ENCODE results near the gene GRK3. TPM values are rescaled to one million over a fixed set of nuclear protein-coding genes. Genes with fewer than 3 reads are reported as not detected.

GRK3 gene
- total and polyA plus RNA-seq, 2 donors from 2014 or later = 1.6 to 11.5 TPM

DNA sequence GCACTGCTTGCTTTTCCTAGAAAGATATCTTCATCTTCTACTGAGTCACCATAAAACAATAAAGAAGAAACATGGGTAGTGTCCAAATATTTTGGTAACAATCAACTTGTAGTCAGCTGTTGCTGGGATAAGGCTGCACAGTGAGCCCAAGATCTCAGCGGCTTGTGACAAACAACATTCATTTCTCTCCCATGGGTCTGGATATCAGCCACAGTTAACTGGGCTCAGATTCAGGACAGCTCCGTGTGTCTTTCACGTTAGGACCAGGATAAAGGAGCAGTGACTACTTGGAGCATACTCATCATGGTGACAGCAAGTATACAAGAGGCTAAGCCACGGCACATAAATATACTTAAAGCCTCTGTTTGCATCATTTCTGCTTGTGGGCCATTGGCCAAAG, 27.9 kb upstream of the GRK3 start:
- no peak for DNase-seq
- Histone ChIP-seq H3K9me3 (ENCODE audit: control insufficient read depth in 2 of 3, insufficient read depth in 1 of 3, low read length in 3 of 3) (no peaks in the 10 kb centered on the region), H3K27ac (ENCODE audit: low read depth in 2 of 2, low read length in 2 of 2) (no peak overlapping the region), H3K4me3 (ENCODE audit: low read length in 3 of 3) (no peak overlapping the region), H3K9ac (ENCODE audit: low read length in 3 of 3) (no peak overlapping the region), H3K27me3 (ENCODE audit: control insufficient read depth, insufficient read depth, low read length) (no peaks in the 10 kb centered on the region), H3K36me3 (ENCODE audit: control insufficient read depth in 2 of 3, insufficient read depth in 3 of 3, low read length in 3 of 3) (no peaks in the 10 kb centered on the region), H3K4me1 (ENCODE audit: control insufficient read depth in 2 of 3, insufficient read depth in 2 of 3, low read depth in 1 of 3, low read length in 3 of 3) (peaks cover 0 to 3% (median 0%) of the 10 kb centered on the region in 3 donors)
- no peak for FAIRE-seq
- TF ChIP-seq, protein P1, sequence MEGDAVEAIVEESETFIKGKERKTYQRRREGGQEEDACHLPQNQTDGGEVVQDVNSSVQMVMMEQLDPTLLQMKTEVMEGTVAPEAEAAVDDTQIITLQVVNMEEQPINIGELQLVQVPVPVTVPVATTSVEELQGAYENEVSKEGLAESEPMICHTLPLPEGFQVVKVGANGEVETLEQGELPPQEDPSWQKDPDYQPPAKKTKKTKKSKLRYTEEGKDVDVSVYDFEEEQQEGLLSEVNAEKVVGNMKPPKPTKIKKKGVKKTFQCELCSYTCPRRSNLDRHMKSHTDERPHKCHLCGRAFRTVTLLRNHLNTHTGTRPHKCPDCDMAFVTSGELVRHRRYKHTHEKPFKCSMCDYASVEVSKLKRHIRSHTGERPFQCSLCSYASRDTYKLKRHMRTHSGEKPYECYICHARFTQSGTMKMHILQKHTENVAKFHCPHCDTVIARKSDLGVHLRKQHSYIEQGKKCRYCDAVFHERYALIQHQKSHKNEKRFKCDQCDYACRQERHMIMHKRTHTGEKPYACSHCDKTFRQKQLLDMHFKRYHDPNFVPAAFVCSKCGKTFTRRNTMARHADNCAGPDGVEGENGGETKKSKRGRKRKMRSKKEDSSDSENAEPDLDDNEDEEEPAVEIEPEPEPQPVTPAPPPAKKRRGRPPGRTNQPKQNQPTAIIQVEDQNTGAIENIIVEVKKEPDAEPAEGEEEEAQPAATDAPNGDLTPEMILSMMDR (IDR thresholded peaks at IDR 0.05; ENCODE audit: borderline replicate concordance, extremely low read depth, insufficient read depth) = no peak
- intact Hi-C loops (cut with DNase I) = no loop called here

DNA sequence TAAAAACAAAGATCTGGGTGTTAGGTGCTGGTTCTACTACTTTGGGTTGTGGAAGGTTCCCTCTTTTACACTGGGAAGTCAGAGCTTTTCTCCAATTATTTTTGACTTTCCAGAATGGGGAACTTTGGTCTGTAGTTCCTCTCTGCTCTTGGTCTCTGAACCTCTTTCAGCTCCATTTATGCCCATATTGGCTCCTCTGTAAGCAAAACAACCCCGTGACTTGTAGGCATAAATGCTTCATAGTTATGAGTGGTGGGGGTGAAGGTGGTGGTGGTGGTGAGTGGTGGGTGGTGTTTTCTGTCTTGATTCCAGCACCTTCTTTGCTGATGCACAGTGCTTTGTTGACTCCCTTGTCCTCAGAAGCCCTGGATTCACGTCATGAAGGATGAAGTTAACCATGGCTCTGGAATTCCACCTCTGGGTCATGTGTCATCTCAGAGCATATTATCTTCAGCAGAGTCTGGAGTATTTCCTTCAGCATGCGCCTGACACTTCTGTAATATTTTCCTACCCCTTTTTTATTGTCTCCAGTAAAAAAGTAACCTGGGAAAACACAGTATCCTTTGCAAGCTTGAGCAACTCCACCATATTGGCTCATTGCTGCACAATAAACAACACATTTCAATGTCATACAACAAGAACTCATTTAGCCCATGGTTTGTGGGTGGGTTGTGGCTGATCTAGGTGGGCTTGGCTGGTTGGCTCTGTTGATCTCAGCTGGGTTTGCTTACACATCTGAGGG, 24.1 kb upstream of the GRK3 start:
- Histone ChIP-seq H3K27ac (ENCODE audit: low read depth in 2 of 2, low read length in 2 of 2) (no peak overlapping the region), H3K9me3 (ENCODE audit: control insufficient read depth in 2 of 3, insufficient read depth in 1 of 3, low read length in 3 of 3) (no peaks in the 10 kb centered on the region), H3K36me3 (ENCODE audit: control insufficient read depth in 2 of 3, insufficient read depth in 3 of 3, low read length in 3 of 3) (no peaks in the 10 kb centered on the region), H3K4me1 (ENCODE audit: control insufficient read depth in 2 of 3, insufficient read depth in 2 of 3, low read depth in 1 of 3, low read length in 3 of 3) (peaks cover 0 to 3% (median 0%) of the 10 kb centered on the region in 3 donors), H3K27me3 (ENCODE audit: control insufficient read depth, insufficient read depth, low read length) (no peaks in the 10 kb centered on the region), H3K9ac (ENCODE audit: low read length in 3 of 3) (no peak overlapping the region), H3K4me3 (ENCODE audit: low read length in 3 of 3) (no peak overlapping the region)
- intact Hi-C loops (cut with DNase I) = no loop called here
- no peak for FAIRE-seq
- TF ChIP-seq, protein P1 (IDR thresholded peaks at IDR 0.05; ENCODE audit: borderline replicate concordance, extremely low read depth, insufficient read depth) = no peak
- no peak for DNase-seq

DNA sequence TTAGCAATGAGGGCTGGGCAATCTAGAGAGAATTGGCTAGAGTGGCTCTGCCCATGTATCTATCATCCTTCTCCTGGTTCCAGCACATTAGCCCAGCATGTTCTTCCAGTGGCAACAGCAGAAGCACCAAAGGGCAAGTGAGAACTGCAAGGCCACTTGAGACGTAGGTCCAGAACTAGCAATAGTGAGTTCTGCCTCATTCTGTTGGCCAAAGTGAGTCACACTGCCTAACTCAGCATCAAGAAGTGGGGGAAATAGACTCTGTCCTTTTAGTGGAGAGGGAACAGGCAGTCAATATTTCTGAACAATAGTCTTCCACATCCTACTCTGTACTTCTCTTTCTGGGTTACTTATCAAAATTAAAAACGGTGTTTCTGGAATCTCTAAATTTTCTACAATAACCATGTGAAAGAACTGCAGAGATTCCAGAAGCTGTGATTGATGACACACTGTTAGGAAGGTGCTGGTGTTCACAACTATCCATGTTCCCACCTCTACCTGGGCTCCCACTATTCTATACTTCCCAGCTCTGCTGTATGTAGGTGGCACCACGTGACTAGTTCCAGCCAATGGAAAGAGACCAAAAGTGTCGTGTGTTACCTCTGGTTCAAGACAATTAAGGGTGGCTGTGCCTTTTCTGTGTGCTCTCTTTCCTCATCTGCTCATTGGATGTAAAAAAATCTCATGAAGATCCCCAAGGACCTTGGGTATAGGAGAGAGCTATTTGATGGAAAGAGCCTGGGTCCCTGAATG, 23.4 kb upstream of the GRK3 start:
- Histone ChIP-seq H3K9me3 (ENCODE audit: control insufficient read depth in 2 of 3, insufficient read depth in 1 of 3, low read length in 3 of 3) (no peaks in the 10 kb centered on the region), H3K27ac (ENCODE audit: low read depth in 2 of 2, low read length in 2 of 2) (no peak overlapping the region), H3K4me3 (ENCODE audit: low read length in 3 of 3) (no peak overlapping the region), H3K4me1 (ENCODE audit: control insufficient read depth in 2 of 3, insufficient read depth in 2 of 3, low read depth in 1 of 3, low read length in 3 of 3) (peaks cover 0 to 3% (median 0%) of the 10 kb centered on the region in 3 donors), H3K27me3 (ENCODE audit: control insufficient read depth, insufficient read depth, low read length) (no peaks in the 10 kb centered on the region), H3K9ac (ENCODE audit: low read length in 3 of 3) (no peak overlapping the region), H3K36me3 (ENCODE audit: control insufficient read depth in 2 of 3, insufficient read depth in 3 of 3, low read length in 3 of 3) (no peaks in the 10 kb centered on the region)
- no peak for DNase-seq
- no peak for FAIRE-seq
- intact Hi-C loops (cut with DNase I) = no loop called here
- TF ChIP-seq, protein P1 (IDR thresholded peaks at IDR 0.05; ENCODE audit: borderline replicate concordance, extremely low read depth, insufficient read depth) = no peak
